CD4-positive, alpha-beta T cell treated with Interleukin-2 at 100 ng/mL for 4 hours (primary cell): ENCODE results near the gene COL6A2.

Experiments used
- DNase-seq: peaks from one replicate; pipeline ENCODE4 v3.0.0-alpha.2; 2020; ENCODE audit warnings: low spot score

The COL6A2 gene

GRCh38 chr21:46142582-46143473, 44.9 kb downstream of the COL6A2 start:
- DNase-seq, result peak; percentile 5

GRCh38 chr21:46144464-46145070, 46.7 kb downstream of the COL6A2 start:
- no peak for DNase-seq

- DNase-seq, result no peak
These were observed 47.4 kb downstream of the COL6A2 start for GRCh38 chr21:46145159-46145839.

GRCh38 chr21:46145840-46146691, 48.2 kb downstream of the COL6A2 start:
- DNase-seq, result no peak

- DNase-seq, result no peak
These were observed 48.9 kb downstream of the COL6A2 start for GRCh38 chr21:46146856-46147255.

- DNase-seq, result peak; percentile 51
These were observed 49.5 kb downstream of the COL6A2 start for GRCh38 chr21:46147429-46147828.

- no peak for DNase-seq
These were observed 50.2 kb downstream of the COL6A2 start for GRCh38 chr21:46148106-46148505.

- no peak for DNase-seq
These were observed 51.4 kb downstream of the COL6A2 start for GRCh38 chr21:46149205-46149901.

GRCh38 chr21:46150073-46150472, 52.2 kb downstream of the COL6A2 start:
- no peak for DNase-seq

GRCh38 chr21:46150491-46151121, 52.7 kb downstream of the COL6A2 start:
- DNase-seq, result no peak

GRCh38 chr21:46151261-46151988, 53.5 kb downstream of the COL6A2 start:
- DNase-seq, result no peak

- no peak for DNase-seq
These were observed 54.3 kb downstream of the COL6A2 start for GRCh38 chr21:46151989-46152926.

- no peak for DNase-seq
These were observed 55.0 kb downstream of the COL6A2 start for GRCh38 chr21:46152927-46153246.

GRCh38 chr21:46153247-46154154, 55.6 kb downstream of the COL6A2 start:
- peak; percentile 48 for DNase-seq

GRCh38 chr21:46154155-46154954, 56.4 kb downstream of the COL6A2 start:
- DNase-seq, result no peak

GRCh38 chr21:46154955-46155513, 57.1 kb downstream of the COL6A2 start:
- DNase-seq, result no peak
